Panc1 (cell line): ENCODE data around the gene ONECUT1.

ENCODE experiments used
- CTCF ChIP-seq: fragments of 450-650 bp; IDR thresholded peaks from 2 replicates; pipeline ENCODE4 v1.5.1; 2017; ENCODE audit warnings: mild to moderate bottlenecking
- REST ChIP-seq, 2 experiments: IDR thresholded peaks; 2 replicates each; pipeline ENCODE4 v1.6.1; 2011 to 2012; ENCODE audit warnings: low read depth in 2 of 2, control low read depth in 1 of 2, low read length in 1 of 2, mild to moderate bottlenecking in 1 of 2, moderate library complexity in 1 of 2; ENCODE audit not compliant: insufficient read depth in 1 of 2
- TCF7L2 ChIP-seq: IDR thresholded peaks from 2 replicates; pipeline ENCODE4 v1.6.1; 2011; ENCODE audit warnings: mild to moderate bottlenecking, low read depth, low read length, inconsistent platforms

- TF ChIP-seq CTCF, result no peak
- TF ChIP-seq TCF7L2, result no peak
- TF ChIP-seq REST (IDR thresholded peaks at IDR 0.05; ENCODE audit: insufficient read depth in 1 of 2, low read depth in 2 of 2, low read length in 1 of 2), result no peak
Observed at GRCh38 chr15:52791776-52792175, 1.6 kb upstream of the ONECUT1 start.
